ENCODE results near the gene AP2B1.
"Not testable (repeated sequence)": the region's sequence is repeated elsewhere in the genome, so short reads cannot be mapped to it uniquely, and the experiment has no call there.

The AP2B1 gene

GRCh38 chr17:35559495-35560210 lies 27.5 kb upstream of the AP2B1 start:
- Histone ChIP-seq H3K36me3 (replicated peaks; ENCODE audit: low read depth, low read length) (no peaks in the 10 kb centered on the region), H3K27ac (ENCODE audit: low read length) (no peak overlapping the region), H3K4me2 (ENCODE audit: low read length) (no peak overlapping the region), H3K4me1 (ENCODE audit: low read length) (peaks cover 9% of the 10 kb centered on the region), H4K20me1 (ENCODE audit: insufficient read depth, low read length) (no peaks in the 10 kb centered on the region), H3K79me2 (ENCODE audit: low read length) (no peaks in the 10 kb centered on the region), H2AFZ (ENCODE audit: low read depth, low read length) (no peak overlapping the region), H3K9ac (ENCODE audit: low read length) (no peak overlapping the region), H3K4me3 (ENCODE audit: low read length) (no peak overlapping the region), H3K9me3 (ENCODE audit: insufficient read depth, low read length) (no peaks in the 10 kb centered on the region), H3K27me3 (ENCODE audit: low read depth, low read length) (0 out of 2 replicates have a peak, but pooled peaks cover 8% of the 10 kb centered on the region)
- TF ChIP-seq CTCF (IDR thresholded peaks at IDR 0.05; ENCODE audit: low read depth, low read length) = no peak
- TF ChIP-seq EZH2phosphoT487 (IDR thresholded peaks at IDR 0.05; ENCODE audit: low read depth) = no peak

DNA sequence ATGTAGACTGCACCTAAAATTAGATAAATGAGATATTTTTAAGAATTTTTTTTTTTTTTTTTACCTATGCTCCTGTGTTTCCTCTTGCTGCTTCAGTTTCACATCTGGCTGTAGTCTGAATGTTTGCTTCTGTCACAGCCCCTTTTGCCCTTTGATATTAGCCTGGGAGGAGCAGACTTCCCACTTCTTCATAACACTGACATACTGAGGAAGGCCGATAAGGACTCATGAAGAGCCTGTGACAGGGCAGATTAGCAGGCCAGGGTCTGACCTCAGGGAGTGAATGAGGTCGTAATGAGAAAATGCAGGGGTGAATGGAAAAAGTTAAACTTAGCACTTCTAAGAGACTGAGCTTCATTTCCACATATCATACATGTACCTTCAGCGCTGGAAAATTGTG lies 26.4 kb upstream of the AP2B1 start, which contains the start of gene SLFN14:
Gene SLFN14, minus strand, starts transcription at position 117 of the 400 bp plus-strand sequence. CDS start 2,757 bp downstream, outside the sequence.
- no peak within 1 kb of the TSS for H3K27ac ChIP-seq (ENCODE audit: low read length)
- no peaks in the 10 kb centered on the region for H3K9me3 ChIP-seq (ENCODE audit: insufficient read depth, low read length)
- TF ChIP-seq CTCF (IDR thresholded peaks at IDR 0.05; ENCODE audit: low read depth, low read length) (no peak), EZH2phosphoT487 (IDR thresholded peaks at IDR 0.05; ENCODE audit: low read depth) (no peak)
- H3K79me2 ChIP-seq (ENCODE audit: low read length) = no peaks in the 10 kb centered on the region
- 0 out of 2 replicates have a peak, but pooled peaks cover 8% of the 10 kb centered on the region for H3K27me3 ChIP-seq (ENCODE audit: low read depth, low read length)
- no peak within 1 kb of the TSS for H3K4me2 ChIP-seq (ENCODE audit: low read length)
- no peak within 1 kb of the TSS for H3K9ac ChIP-seq (ENCODE audit: low read length)
- no peaks in the 10 kb centered on the region for H3K36me3 ChIP-seq (replicated peaks; ENCODE audit: low read depth, low read length)
- H3K4me1 ChIP-seq (ENCODE audit: low read length) = peaks cover 6% of the 10 kb centered on the region; the same call in 1 of the 2 replicates
- 0 out of 2 replicates have a peak within 1 kb of the TSS, but pooled peaks have one; percentile 46 for H2AFZ ChIP-seq (ENCODE audit: low read depth, low read length)
- no peak within 1 kb of the TSS for H3K4me3 ChIP-seq (ENCODE audit: low read length)
- no peaks in the 10 kb centered on the region for H4K20me1 ChIP-seq (ENCODE audit: insufficient read depth, low read length)

- not testable (repeated sequence) for H4K20me1 ChIP-seq (ENCODE audit: insufficient read depth, low read length); H2AFZ ChIP-seq (ENCODE audit: low read depth, low read length); H3K36me3 ChIP-seq (replicated peaks; ENCODE audit: low read depth, low read length); H3K79me2 ChIP-seq (ENCODE audit: low read length); H3K4me1 ChIP-seq (ENCODE audit: low read length); H3K27ac ChIP-seq (ENCODE audit: low read length); H3K9ac ChIP-seq (ENCODE audit: low read length); H3K9me3 ChIP-seq (ENCODE audit: insufficient read depth, low read length); H3K27me3 ChIP-seq (ENCODE audit: low read depth, low read length)
- Histone ChIP-seq H3K4me2 (ENCODE audit: low read length) (peak overlapping the region; percentile 35; the same call in 1 of the 2 replicates), H3K4me3 (ENCODE audit: low read length) (peak overlapping the region; percentile 25)
Observed at GRCh38 chr17:35563181-35563580, 23.9 kb upstream of the AP2B1 start.

- H3K9me3 ChIP-seq (ENCODE audit: insufficient read depth, low read length) = no peaks in the 10 kb centered on the region
- H3K9ac ChIP-seq (ENCODE audit: low read length) = no peak overlapping the region
- peak overlapping the region; percentile 71; the same call in 1 of the 2 replicates for H3K4me2 ChIP-seq (ENCODE audit: low read length)
- peaks cover 16% of the 10 kb centered on the region; the same call in 1 of the 2 replicates for H3K4me1 ChIP-seq (ENCODE audit: low read length)
- no peak overlapping the region for H2AFZ ChIP-seq (ENCODE audit: low read depth, low read length)
- TF ChIP-seq CTCF (IDR thresholded peaks at IDR 0.05; ENCODE audit: low read depth, low read length) (no peak), EZH2phosphoT487 (IDR thresholded peaks at IDR 0.05; ENCODE audit: low read depth) (no peak)
- H3K36me3 ChIP-seq (replicated peaks; ENCODE audit: low read depth, low read length) = no peaks in the 10 kb centered on the region
- H3K79me2 ChIP-seq (ENCODE audit: low read length) = peaks cover 36% of the 10 kb centered on the region
- no peaks in the 10 kb centered on the region for H4K20me1 ChIP-seq (ENCODE audit: insufficient read depth, low read length)
- no peaks in the 10 kb centered on the region for H3K27me3 ChIP-seq (ENCODE audit: low read depth, low read length)
- H3K27ac ChIP-seq (ENCODE audit: low read length) = no peak overlapping the region
- peak overlapping the region; percentile 98; the same call in 1 of the 2 replicates for H3K4me3 ChIP-seq (ENCODE audit: low read length)
Observed at GRCh38 chr17:35566968-35567367, 20.2 kb upstream of the AP2B1 start.

All from OCI-LY3 (cell line).